Stomach (tissue), 4 donors: ENCODE measurements around the gene MINPP1.
"Not testable (repeated sequence)": the region's sequence is repeated elsewhere in the genome, so short reads cannot be mapped to it uniquely, and the experiment has no call there.

Experiments used
- EP300 ChIP-seq: sonication (generic); formaldehyde crosslinking; IDR thresholded peaks from one replicate; pipeline ENCODE4 v1.6.1; 2017; ENCODE audit warnings: antibody characterized with exemption
- POLR2A ChIP-seq, 4 donors: fragments of 450-650 bp; IDR thresholded peaks; one replicate each; pipeline ENCODE4 v1.6.1; 2016; ENCODE audit warnings: antibody characterized with exemption in 4 of 4, control low read depth in 2 of 4, mild to moderate bottlenecking in 1 of 4, moderate library complexity in 1 of 4
- POLR2AphosphoS5 ChIP-seq, 3 donors: sonication (generic); formaldehyde crosslinking; IDR thresholded peaks; one replicate each; pipeline ENCODE4 v1.6.1; 2016; ENCODE audit warnings: antibody characterized with exemption in 3 of 3
- TF ChIP-seq, protein P1 (sequence below), 7 experiments: fragments of 450-650 bp in 4 of 7; fragments of 200-600 bp in 3 of 7; sonication (generic) in 3 of 7; IDR thresholded peaks; one replicate each; pipeline ENCODE4 v1.5.1; 2016 to 2019; ENCODE audit warnings: antibody characterized with exemption in 7 of 7, control low read depth in 2 of 7, mild to moderate bottlenecking in 1 of 7

GRCh38 chr10:87495446-87495845 lies 9.2 kb upstream of the MINPP1 start:
- not testable (repeated sequence) for TF ChIP-seq POLR2AphosphoS5 (IDR thresholded peaks at IDR 0.05); POLR2A (IDR thresholded peaks at IDR 0.05); EP300
- TF ChIP-seq, protein P1, sequence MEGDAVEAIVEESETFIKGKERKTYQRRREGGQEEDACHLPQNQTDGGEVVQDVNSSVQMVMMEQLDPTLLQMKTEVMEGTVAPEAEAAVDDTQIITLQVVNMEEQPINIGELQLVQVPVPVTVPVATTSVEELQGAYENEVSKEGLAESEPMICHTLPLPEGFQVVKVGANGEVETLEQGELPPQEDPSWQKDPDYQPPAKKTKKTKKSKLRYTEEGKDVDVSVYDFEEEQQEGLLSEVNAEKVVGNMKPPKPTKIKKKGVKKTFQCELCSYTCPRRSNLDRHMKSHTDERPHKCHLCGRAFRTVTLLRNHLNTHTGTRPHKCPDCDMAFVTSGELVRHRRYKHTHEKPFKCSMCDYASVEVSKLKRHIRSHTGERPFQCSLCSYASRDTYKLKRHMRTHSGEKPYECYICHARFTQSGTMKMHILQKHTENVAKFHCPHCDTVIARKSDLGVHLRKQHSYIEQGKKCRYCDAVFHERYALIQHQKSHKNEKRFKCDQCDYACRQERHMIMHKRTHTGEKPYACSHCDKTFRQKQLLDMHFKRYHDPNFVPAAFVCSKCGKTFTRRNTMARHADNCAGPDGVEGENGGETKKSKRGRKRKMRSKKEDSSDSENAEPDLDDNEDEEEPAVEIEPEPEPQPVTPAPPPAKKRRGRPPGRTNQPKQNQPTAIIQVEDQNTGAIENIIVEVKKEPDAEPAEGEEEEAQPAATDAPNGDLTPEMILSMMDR (IDR thresholded peaks at IDR 0.05), result not testable (repeated sequence)
